T-helper 1 cell treated with Interleukin-12 subunit alpha and Interleukin-12 subunit beta and Interleukin-4 antibody, amounts not matched to agents 30 μg/mL and 1 μg/mL, for 36 hours (primary cell): ENCODE measurements around the gene TBKBP1.
A peak's percentile ranks its signal among the peaks of the same experiment; 100 is the strongest.

Source experiments
- H3K27ac Mint-ChIP-seq: one replicate; pipeline ENCODE4 v1.8.0; 2021; ENCODE audit warnings: mild to moderate bottlenecking, mixed read lengths
- H3K27me3 Mint-ChIP-seq: one replicate; pipeline ENCODE4 v1.8.0; 2021; ENCODE audit warnings: low read depth, mixed read lengths
- H3K36me3 Mint-ChIP-seq: one replicate; pipeline ENCODE4 v1.8.0; 2021; ENCODE audit warnings: low read depth, mixed read lengths
- H3K4me1 Mint-ChIP-seq: one replicate; pipeline ENCODE4 v1.8.0; 2021; ENCODE audit warnings: low read depth, mixed read lengths
- H3K4me3 Mint-ChIP-seq: one replicate; pipeline ENCODE4 v1.8.0; 2021; ENCODE audit warnings: mild to moderate bottlenecking, moderate library complexity, mixed read lengths
- H3K9me3 Mint-ChIP-seq: one replicate; pipeline ENCODE4 v1.8.0; 2021; ENCODE audit warnings: mixed read lengths

TBKBP1 gene

DNA sequence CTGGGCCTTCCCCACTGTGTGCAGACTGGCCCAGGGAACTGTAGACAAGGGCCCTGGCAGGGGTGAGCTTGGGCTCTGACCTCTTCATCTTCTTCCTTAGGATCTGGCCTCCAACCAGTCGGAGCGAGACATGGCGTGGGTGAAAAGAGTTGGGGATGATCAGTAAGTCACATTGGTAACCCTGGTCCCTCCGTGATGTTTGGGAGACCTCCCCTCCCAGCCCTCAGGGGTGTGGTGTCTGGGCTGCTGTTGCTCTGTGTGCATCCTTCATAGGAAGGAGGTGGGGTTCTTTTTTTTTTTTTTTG, 5.5 kb downstream of the TBKBP1 start:
- Mint-ChIP-seq H3K4me3 (no peak overlapping the region), H3K27me3 (no peaks in the 10 kb centered on the region), H3K27ac (peak overlapping the region; percentile 79), H3K9me3 (no peaks in the 10 kb centered on the region), H3K4me1 (peaks cover 42% of the 10 kb centered on the region), H3K36me3 (no peaks in the 10 kb centered on the region)

DNA sequence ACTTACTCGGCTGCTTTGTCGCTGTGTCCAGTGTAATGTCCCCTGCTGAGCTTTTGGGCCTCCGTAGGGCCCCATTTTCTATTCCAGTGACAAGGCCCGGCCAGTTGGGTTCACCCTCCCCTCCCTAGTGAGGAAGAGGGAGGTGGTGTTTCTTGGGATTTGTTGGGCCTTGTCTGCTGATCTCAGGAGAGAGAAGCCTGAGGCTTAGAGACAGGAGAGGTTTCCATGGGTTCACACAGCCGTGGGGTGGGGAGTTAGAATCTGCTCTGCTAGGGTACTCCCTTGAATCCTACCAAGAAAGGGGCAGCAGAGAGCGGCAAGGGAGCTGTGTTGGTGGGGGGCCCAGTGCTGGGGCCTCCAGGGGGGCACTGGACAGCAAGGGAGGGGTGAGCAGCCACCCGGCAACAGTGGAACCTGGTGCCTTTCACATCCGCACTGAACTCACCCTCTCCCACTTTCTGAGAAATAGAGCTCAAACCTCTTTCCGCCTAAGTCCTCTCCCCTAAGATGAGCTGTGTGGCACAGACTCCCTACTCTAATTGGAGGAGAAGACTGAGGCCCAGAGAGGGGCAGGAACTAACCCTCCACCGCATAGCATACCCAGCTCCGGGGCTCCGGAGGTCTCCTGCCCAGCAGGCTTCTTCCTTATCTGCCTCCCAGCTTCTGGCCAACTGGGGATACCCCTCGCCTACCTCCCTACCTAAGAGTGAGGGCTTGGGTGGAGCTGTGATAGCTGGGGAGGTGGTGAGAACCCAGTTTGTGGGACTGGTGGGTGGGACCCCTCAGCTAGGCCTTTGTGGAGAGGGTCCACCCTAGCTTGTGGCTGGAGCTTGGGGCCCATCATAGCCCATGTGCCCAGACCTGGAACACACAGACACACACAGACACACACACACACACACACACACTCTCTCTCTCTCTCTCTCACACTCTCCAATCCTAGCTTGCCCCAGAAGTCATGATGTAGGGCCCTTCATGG, 6.8 kb downstream of the TBKBP1 start:
- no peaks in the 10 kb centered on the region for H3K36me3 Mint-ChIP-seq
- peak overlapping the region; percentile 52 for H3K4me3 Mint-ChIP-seq
- H3K4me1 Mint-ChIP-seq: peaks cover 51% of the 10 kb centered on the region
- H3K27me3 Mint-ChIP-seq: no peaks in the 10 kb centered on the region
- peak overlapping the region; percentile 55 for H3K27ac Mint-ChIP-seq
- H3K9me3 Mint-ChIP-seq: no peaks in the 10 kb centered on the region

- no peaks in the 10 kb centered on the region for H3K27me3 Mint-ChIP-seq
- H3K4me3 Mint-ChIP-seq: peak overlapping the region; percentile 52
- H3K9me3 Mint-ChIP-seq: no peaks in the 10 kb centered on the region
- peaks cover 59% of the 10 kb centered on the region for H3K4me1 Mint-ChIP-seq
- peak overlapping the region; percentile 69 for H3K27ac Mint-ChIP-seq
- H3K36me3 Mint-ChIP-seq: no peaks in the 10 kb centered on the region
Observed at GRCh38 chr17:47701608-47702007, 7.6 kb downstream of the TBKBP1 start.

DNA sequence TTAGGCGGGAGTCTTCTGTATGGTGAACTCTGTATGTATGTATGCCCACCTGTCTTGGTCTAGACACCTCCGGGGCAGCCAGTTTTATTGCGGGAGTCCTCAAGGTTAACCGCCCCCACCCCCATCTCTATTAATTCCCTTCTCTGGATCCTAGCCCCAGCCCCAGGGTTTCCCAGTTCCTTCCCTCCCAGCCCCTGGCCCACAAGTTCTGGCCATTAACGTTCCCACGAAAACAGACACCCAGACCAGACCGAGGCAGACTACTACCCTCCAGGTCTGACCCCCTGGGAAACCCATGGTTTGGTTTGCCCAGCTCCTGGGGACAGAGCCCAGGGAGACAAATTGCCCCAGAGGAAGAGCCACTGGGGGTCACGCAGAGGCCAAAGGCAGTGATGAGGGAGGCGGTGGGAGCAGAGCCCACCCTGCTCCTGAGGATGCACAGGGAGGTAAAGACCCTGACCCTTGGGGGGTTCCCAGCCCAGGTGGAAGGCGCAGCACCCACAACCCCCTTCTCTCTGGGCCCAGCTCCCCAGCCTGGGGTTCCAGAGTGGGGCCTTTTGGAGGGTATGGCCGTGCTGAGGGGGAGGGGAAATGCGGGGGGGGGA, 8.5 kb downstream of the TBKBP1 start:
- peak overlapping the region; percentile 69 for H3K27ac Mint-ChIP-seq
- no peak overlapping the region for H3K4me3 Mint-ChIP-seq
- no peaks in the 10 kb centered on the region for H3K36me3 Mint-ChIP-seq
- H3K9me3 Mint-ChIP-seq: no peaks in the 10 kb centered on the region
- H3K4me1 Mint-ChIP-seq: peaks cover 68% of the 10 kb centered on the region
- H3K27me3 Mint-ChIP-seq: no peaks in the 10 kb centered on the region

GRCh38 chr17:47703191-47703591, 9.2 kb downstream of the TBKBP1 start:
- Mint-ChIP-seq H3K4me1 (peaks cover 71% of the 10 kb centered on the region), H3K27ac (peak overlapping the region; percentile 91), H3K36me3 (no peaks in the 10 kb centered on the region), H3K9me3 (no peaks in the 10 kb centered on the region), H3K27me3 (no peaks in the 10 kb centered on the region), H3K4me3 (peak overlapping the region; percentile 62)

- H3K27ac Mint-ChIP-seq: peak overlapping the region; percentile 91
- H3K4me1 Mint-ChIP-seq: peaks cover 69% of the 10 kb centered on the region
- H3K9me3 Mint-ChIP-seq: no peaks in the 10 kb centered on the region
- H3K36me3 Mint-ChIP-seq: no peaks in the 10 kb centered on the region
- H3K4me3 Mint-ChIP-seq: peak overlapping the region; percentile 62
- no peaks in the 10 kb centered on the region for H3K27me3 Mint-ChIP-seq
Observed at GRCh38 chr17:47703671-47704070, 9.7 kb downstream of the TBKBP1 start.

DNA sequence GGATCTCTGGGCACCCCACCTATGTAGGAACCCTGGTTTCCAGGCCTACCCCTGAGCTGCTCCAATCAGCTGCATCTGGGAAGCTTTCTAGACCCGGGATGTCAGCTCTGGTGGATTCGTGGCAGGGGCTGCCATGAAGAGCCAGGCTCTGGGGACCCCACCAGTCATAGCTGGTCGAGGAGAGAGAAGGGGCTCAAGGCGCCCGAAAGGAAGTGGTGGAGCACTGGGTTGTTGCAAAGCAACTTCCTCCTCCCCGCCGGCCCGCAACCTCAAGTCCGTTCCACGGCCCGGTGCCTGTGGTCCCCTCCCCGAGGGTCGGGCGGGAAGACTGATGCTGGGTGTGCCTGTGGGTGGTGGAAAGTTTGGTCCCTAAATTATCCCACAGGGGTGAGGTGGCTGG, 10.2 kb downstream of the TBKBP1 start:
- Mint-ChIP-seq H3K27ac (peak overlapping the region; percentile 91), H3K9me3 (no peaks in the 10 kb centered on the region), H3K4me1 (peaks cover 67% of the 10 kb centered on the region), H3K27me3 (no peaks in the 10 kb centered on the region), H3K36me3 (no peaks in the 10 kb centered on the region), H3K4me3 (peak overlapping the region; percentile 56)

- Mint-ChIP-seq H3K9me3 (no peaks in the 10 kb centered on the region), H3K27ac (peak overlapping the region; percentile 91), H3K4me1 (peaks cover 65% of the 10 kb centered on the region), H3K4me3 (peak overlapping the region; percentile 56), H3K36me3 (no peaks in the 10 kb centered on the region), H3K27me3 (no peaks in the 10 kb centered on the region)
Observed at GRCh38 chr17:47704736-47705135, 10.8 kb downstream of the TBKBP1 start.

GRCh38 chr17:47705536-47706530, 11.9 kb downstream of the TBKBP1 start:
- Mint-ChIP-seq H3K4me1 (peaks cover 60% of the 10 kb centered on the region), H3K27ac (peak overlapping the region; percentile 91), H3K36me3 (peaks cover 4% of the 10 kb centered on the region), H3K27me3 (no peaks in the 10 kb centered on the region), H3K4me3 (peak overlapping the region; percentile 56), H3K9me3 (no peaks in the 10 kb centered on the region)

DNA sequence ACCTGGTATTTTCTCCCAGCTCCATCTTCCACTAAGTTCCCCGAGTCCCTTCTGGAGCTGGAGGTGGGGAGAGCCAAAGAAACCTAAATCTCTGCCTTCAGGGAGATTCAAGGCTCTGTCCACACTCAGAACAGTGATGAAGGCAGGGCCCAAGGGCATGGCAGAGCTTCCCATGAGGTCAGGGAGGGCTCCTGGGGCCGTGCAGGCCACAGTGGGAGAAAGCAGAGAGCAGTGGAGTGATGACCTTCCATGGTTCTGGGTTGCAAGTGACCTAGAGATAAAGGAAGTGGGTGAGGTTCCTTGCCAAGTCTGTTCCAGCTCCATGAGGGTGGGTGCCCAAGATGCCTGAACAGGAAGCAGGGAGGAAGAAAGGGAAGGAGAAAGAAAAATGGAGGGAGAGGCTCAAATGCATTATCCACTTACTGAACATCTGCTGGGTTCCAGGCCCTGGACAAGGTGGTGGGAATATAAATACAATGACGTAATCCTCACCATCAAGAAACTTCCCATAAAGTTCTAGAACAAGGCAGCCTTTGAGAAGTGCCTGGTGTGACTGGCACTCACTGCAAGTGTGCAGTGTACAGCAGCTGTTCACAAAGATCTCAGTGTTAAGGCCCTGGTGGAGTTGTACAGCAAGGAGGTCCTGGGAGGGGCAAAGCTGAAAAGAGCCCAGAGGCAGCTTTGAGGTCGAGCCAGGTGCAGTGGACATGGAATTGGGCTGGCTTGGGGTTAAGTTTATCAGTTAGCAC, 13.3 kb downstream of the TBKBP1 start:
- H3K4me3 Mint-ChIP-seq: peak overlapping the region; percentile 56
- H3K36me3 Mint-ChIP-seq: peaks cover 4% of the 10 kb centered on the region
- no peaks in the 10 kb centered on the region for H3K27me3 Mint-ChIP-seq
- H3K27ac Mint-ChIP-seq: peak overlapping the region; percentile 91
- peaks cover 56% of the 10 kb centered on the region for H3K4me1 Mint-ChIP-seq
- no peaks in the 10 kb centered on the region for H3K9me3 Mint-ChIP-seq

- Mint-ChIP-seq H3K4me1 (peaks cover 55% of the 10 kb centered on the region), H3K36me3 (peaks cover 4% of the 10 kb centered on the region)
Observed at GRCh38 chr17:47707884-47708283, 13.9 kb downstream of the TBKBP1 start.

DNA sequence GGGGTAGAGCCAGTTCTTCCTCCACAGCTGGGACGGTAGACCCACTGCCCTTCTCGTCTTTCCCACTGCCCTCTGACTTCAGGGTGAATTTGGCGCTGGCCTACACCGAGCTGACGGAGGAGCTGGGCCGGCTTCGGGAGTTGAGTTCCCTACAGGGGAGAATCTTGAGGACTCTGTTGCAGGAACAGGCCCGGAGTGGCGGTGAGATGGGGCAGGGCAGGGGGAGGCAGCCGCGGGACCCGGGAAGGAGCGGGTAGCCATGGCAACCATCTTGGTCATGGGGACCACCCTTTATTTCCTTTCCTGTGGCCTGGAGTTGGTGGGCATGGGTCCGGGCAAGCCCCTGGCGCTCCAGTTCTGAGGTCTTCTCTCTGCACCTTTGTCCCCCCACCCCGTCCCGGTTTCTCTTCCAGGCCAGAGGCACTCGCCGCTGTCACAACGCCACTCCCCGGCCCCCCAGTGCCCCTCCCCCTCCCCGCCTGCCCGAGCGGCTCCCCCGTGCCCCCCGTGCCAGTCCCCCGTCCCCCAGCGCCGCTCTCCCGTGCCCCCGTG, 14.4 kb downstream of the TBKBP1 start:
- H3K27me3 Mint-ChIP-seq: no peaks in the 10 kb centered on the region
- no peaks in the 10 kb centered on the region for H3K9me3 Mint-ChIP-seq
- H3K27ac Mint-ChIP-seq: no peak overlapping the region
- H3K4me1 Mint-ChIP-seq: peaks cover 53% of the 10 kb centered on the region
- H3K4me3 Mint-ChIP-seq: no peak overlapping the region
- H3K36me3 Mint-ChIP-seq: peaks cover 4% of the 10 kb centered on the region

More at GRCh38 chr17:47707884-47708283, 13.9 kb downstream of the TBKBP1 start:
- no peaks in the 10 kb centered on the region for H3K9me3 Mint-ChIP-seq
- no peak overlapping the region for H3K4me3 Mint-ChIP-seq
- no peak overlapping the region for H3K27ac Mint-ChIP-seq
- H3K27me3 Mint-ChIP-seq: no peaks in the 10 kb centered on the region

GRCh38 chr17:47708864-47709541, 15.0 kb downstream of the TBKBP1 start:
- Mint-ChIP-seq H3K27ac (no peak overlapping the region), H3K4me3 (no peak overlapping the region), H3K36me3 (peaks cover 4% of the 10 kb centered on the region), H3K4me1 (peaks cover 50% of the 10 kb centered on the region), H3K9me3 (no peaks in the 10 kb centered on the region), H3K27me3 (no peaks in the 10 kb centered on the region)
